HG03175 (cell line): Measurements from ENCODE around the gene ANKRD61.
"Not testable (repeated sequence)": the region's sequence is repeated elsewhere in the genome, so short reads cannot be mapped to it uniquely, and the experiment has no call there.

Experiments
- ATAC-seq: cut with Tn5 transposase; IDR thresholded peaks from one replicate; pipeline ENCODE4 v1.9.1; 2021; ENCODE audit warnings: mild to moderate bottlenecking, moderate library complexity; ENCODE audit not compliant: unreplicated experiment

The ANKRD61 gene

DNA sequence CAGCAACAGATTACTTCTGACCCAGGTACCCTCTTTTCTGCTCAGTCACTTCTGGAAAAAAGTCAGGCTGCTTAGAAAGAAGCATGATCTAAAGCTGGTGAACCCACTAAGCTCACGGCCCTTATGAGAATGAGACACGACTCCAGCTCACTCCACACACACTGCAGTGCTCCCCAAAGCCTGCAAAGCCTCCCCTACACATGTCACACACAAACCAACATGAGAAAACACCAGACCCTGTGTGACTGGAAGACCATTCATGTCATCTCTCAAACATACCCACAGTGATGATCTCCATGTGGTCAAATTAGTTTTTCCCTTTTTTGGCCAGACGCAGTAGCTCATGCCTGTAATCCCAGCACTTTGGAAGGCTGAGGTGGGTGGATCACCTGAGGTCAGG is 391 bp downstream of the ANKRD61 start:
- no peak for ATAC-seq

GRCh38 chr7:6032167-6032566 is 991 bp downstream of the ANKRD61 start:
- ATAC-seq = no peak

DNA sequence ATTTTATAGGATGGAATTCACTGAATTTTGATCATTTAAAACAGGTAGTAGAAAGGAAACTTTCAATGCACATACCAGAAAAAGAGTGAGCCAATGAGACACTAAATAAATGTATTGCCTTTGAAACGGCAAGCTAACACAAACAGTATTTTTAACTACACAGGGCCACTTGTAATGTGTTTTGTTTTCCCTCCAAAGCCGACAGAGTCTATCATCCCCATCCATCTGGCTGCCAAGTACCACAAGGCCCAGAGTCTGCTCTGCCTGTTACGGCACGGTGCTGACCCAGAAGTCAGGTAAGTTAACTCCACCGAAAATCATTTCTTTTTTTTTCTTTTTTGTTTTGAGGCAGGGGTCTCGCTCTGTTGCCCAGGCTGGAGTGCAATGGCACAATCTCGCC is 1.5 kb downstream of the ANKRD61 start:
- no peak for ATAC-seq

- ATAC-seq = no peak
Measured at GRCh38 chr7:6035165-6035564, 4.0 kb downstream of the ANKRD61 start.

DNA sequence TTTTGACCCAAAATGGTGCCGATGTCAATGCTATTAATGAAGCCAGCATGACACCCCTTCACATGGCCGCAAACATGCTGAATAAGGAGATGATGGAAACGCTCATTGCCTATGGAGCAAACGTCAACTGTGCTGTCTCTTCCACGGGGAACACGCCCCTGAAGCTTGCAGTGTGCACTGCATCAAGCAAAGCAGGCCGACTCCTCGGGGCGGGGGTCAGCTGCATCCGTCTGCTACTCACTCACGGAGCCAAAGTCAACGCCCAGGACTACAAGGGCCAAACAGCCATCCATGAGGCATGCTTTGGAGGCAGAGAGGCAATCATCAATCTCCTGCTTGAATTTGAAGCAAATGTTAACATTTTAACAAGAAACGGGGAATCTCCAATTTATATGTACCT is 4.5 kb downstream of the ANKRD61 start:
- no peak for ATAC-seq

DNA sequence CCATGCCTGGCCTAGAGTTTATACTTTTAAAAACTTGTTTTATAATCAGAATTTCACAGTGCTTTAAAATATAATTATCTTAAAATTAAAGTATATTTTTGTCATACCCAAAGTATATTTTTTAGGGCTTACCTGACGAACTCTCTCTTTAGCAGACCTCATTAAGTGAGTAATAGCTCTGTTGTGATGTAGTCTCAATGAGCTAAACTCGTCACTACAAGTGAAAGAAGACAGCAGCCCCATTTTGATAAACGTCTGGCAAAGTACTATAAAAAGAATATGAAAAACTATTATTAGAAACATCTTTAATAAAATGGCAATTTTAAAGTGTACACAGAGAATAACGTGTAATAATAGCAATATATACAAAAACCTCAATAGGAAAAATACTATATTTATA is 18.6 kb downstream of the ANKRD61 start:
- no peak for ATAC-seq

DNA sequence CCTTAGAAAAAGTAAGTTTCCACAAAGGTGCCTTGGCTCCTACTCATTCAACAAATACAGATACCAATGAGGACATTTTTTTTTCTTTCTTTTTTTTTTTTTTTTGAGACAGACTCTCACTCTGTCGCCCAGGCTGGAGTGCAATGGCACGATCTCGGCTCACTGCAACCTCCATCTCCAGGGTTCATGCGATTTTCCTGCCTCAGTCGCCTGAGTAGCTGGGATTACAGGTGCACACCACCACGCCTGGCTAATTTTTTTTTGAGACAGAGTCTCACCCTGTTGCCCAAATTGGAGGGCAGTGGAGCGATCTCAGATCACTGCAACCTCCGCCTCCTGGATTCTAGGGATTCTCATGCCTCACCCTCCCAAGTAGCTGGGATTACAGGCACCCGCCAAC is 20.0 kb downstream of the ANKRD61 start:
- ATAC-seq = not testable (repeated sequence)

DNA sequence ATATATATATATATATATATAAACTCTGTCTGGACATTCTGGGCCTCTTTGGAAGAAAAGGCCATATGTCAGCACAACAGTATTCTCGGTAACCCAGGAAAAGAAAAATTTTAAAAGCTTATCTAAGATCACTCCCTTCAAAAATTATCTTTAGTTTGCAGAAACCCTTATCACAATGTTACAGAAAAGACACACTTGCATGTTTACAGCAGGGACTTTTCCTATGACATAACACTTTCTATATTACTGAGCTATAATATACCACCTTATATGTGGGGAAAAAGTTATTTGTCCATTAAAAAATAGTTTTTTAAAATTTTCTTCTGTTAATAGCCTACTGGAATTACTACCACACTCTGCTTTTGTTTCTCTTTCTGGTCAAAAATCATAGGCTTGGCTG is 25.4 kb downstream of the ANKRD61 start:
- ATAC-seq = no peak

GRCh38 chr7:6057316-6058129 is 26.3 kb downstream of the ANKRD61 start:
- no peak for ATAC-seq

DNA sequence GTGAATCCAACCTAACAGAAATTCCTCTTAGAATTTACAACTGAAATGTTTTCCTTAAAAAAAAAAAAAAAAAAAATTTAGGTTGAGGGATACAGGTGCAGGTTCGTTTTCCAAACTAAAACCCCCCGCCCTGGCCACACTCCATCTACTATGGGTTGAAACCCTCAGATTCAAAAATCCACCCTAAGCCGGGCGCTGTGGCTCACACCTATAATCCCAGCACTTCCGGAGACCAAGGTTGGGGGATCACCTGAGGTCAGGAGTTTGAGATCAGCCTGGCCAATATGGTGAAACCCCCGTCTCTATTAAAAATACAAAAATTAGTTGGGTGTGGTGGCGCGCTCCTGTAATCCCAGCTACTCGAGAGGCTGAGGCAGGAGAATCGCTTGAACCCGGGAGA is 28.8 kb downstream of the ANKRD61 start:
- ATAC-seq = not testable (repeated sequence)

DNA sequence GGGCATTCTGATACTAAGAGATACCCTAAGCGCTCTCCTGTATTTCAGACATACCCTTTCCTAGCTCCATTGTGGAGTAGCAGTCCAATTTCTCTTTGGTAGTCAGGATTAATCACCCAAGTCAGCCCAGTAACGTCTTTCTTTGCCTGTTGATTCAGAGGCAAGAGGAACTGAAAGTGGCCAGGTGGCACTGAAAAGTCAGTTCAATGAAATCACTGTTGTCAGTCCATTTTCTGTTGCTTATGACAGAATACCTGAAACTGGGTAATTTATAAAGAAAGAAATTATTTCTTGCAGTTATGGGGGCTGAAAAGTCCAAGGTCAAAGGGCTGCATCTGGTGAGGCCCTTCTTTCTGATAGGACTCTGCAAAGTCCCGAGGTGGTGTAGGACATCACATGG is 40.2 kb downstream of the ANKRD61 start:
- peak; percentile 82 for ATAC-seq

GRCh38 chr7:6074612-6075380 is 43.6 kb downstream of the ANKRD61 start:
- ATAC-seq = no peak

DNA sequence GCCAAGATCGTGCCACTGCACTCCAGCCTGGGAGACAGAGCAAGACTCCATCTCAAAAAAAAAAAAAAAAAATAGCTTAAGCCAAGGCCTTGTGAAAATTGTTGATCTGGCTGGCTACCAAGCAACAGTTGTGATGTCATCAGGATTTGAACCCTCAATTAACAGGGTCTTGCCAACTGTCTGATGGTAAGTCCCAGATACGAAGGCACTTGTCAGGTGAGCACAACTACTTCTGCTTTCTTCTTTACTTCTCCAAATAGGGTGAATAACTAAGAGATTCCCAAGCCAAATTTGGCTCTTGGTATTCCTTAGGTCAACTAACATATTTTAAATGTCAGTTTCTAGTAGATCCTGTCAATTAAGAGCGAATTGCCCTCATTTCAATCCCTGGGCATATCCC is 47.4 kb downstream of the ANKRD61 start:
- ATAC-seq = no peak

GRCh38 chr7:6083047-6083446 is 51.9 kb downstream of the ANKRD61 start:
- not testable (repeated sequence) for ATAC-seq
